ENCODE measurements around the gene PLXNA2. TPM values are rescaled to one million over a fixed set of nuclear protein-coding genes. Genes with fewer than 3 reads are reported as not detected.

Gene PLXNA2
- total and polyA plus RNA-seq, 2 of the 8 experiments (the other 6 are each of a cell fraction or from before 2014, with no cell fraction given) = 0.33 to 1.5 TPM

GRCh38 chr1:208058756-208059155 is 185.4 kb downstream of the PLXNA2 start:
- Histone ChIP-seq H3K56ac (replicated peaks; ENCODE audit: insufficient read length, low read depth, low read length) (no peak overlapping the region), H3K4me1 (replicated peaks in 1 of 4; ENCODE audit: control insufficient read depth in 3 of 4, insufficient read depth in 4 of 4, low read length in 3 of 4) (peaks cover 0 to 10% (median 5%) of the 10 kb centered on the region in 4 experiments; a peak in 6 of 7 replicates), H3K4me2 (ENCODE audit: insufficient read depth in 1 of 2, low read depth in 2 of 2, low read length in 2 of 2) (no peak overlapping the region), H3K27me3 (replicated peaks in 1 of 4; ENCODE audit: control insufficient read depth in 3 of 4, extremely low read depth in 1 of 4, insufficient read depth in 3 of 4, low read length in 3 of 4) (no peaks in the 10 kb centered on the region), H2BK120ac (replicated peaks; ENCODE audit: low read depth, low read length) (no peak overlapping the region), H4K91ac (replicated peaks; ENCODE audit: insufficient read length, low read length) (no peak overlapping the region), H3K18ac (ENCODE audit: extremely low read depth, low read length) (no peak overlapping the region), H4K5ac (ENCODE audit: insufficient read length, low read depth, low read length) (no peak overlapping the region), H2BK5ac (ENCODE audit: low read depth, low read length) (no peak overlapping the region), H3K9ac (replicated peaks in 1 of 4; ENCODE audit: extremely low read depth in 1 of 4, low read depth in 3 of 4, low read length in 3 of 4) (no peak overlapping the region), H3K36me3 (ENCODE audit: control insufficient read depth in 2 of 4, insufficient read depth in 4 of 4, low read length in 3 of 4) (no peaks in the 10 kb centered on the region), H3K9me3 (ENCODE audit: insufficient read depth in 2 of 2, low read depth in 1 of 2, low read length in 1 of 2) (no peaks in the 10 kb centered on the region), H2BK12ac (ENCODE audit: low read depth, low read length) (no peak overlapping the region), H4K8ac (ENCODE audit: extremely low read depth, insufficient read depth, low read length) (no peak overlapping the region), H2AFZ (ENCODE audit: low read length) (no peak overlapping the region), H3K27ac (ENCODE audit: low read depth, low read length) (no peak overlapping the region), H3K4me3 (ENCODE audit: extremely low read depth in 1 of 4, insufficient read depth in 2 of 4, low read depth in 3 of 4, low read length in 4 of 4) (no peak overlapping the region), H4K20me1 (replicated peaks in 1 of 2; ENCODE audit: control insufficient read depth in 1 of 2, insufficient read depth in 2 of 2, low read length in 2 of 2) (no peaks in the 10 kb centered on the region), H3K14ac (ENCODE audit: insufficient read length) (no peak overlapping the region), H3K79me1 (ENCODE audit: low read depth, low read length) (no peaks in the 10 kb centered on the region), H2BK15ac (ENCODE audit: low read length) (no peak overlapping the region), H3K23ac (ENCODE audit: insufficient read length) (no peak overlapping the region), H3K79me2 (ENCODE audit: control insufficient read depth in 1 of 2, insufficient read depth in 2 of 2, low read length in 2 of 2) (no peaks in the 10 kb centered on the region), H3K4ac (replicated peaks; ENCODE audit: insufficient read length, low read depth, low read length) (no peak overlapping the region), H3K23me2 (ENCODE audit: low read depth, low read length) (no peaks in the 10 kb centered on the region), H2BK20ac (ENCODE audit: low read length) (no peak overlapping the region), H2AK5ac (ENCODE audit: low read depth, low read length) (no peak overlapping the region)
- FAIRE-seq (no peak), DNase-seq (ENCODE audit: low read depth in 1 of 2, low spot score in 2 of 2) (no peak)
- 82% methylated on average over 4 of the region's 4 CpGs; no CpG with 5 or more reads in 1 of the 2 experiments for WGBS, 2 experiments (ENCODE audit: extremely low coverage in 1 of 2, insufficient coverage in 1 of 2, insufficient read length in 1 of 2, insufficient replicate concordance in 2 of 2, low coverage in 1 of 2, low lambda C conversion rate in 2 of 2, missing lambda C conversion rate in 1 of 2)
- POLR2A ChIA-PET (ENCODE audit: partially characterized antibody) = no interaction called here
- TF ChIP-seq RFX5 (IDR thresholded peaks at IDR 0.05; ENCODE audit: borderline replicate concordance, low read depth, low read length) = no peak
- no peak for TF ChIP-seq KDM5A (IDR thresholded peaks at IDR 0.05; ENCODE audit: low read length)
- no peak for TF ChIP-seq EGR1 (IDR thresholded peaks at IDR 0.05; ENCODE audit: borderline replicate concordance, low read depth, low read length)
- CTCF ChIA-PET (ENCODE audit: partially characterized antibody) = interaction anchor here (1.0 to 3.9 kb wide), 9 partner anchors 9 to 187 kb away, joined by 3 to 19 read pairs (median 4); no protein-coding TSS in a partner anchor
